Keratinocyte (primary cell): ENCODE results near the gene URGCP.

Experiments used
- EZH2 ChIP-seq: IDR thresholded peaks from one replicate; pipeline ENCODE4 v1.6.1; 2012; ENCODE audit warnings: inconsistent platforms, mild to moderate bottlenecking, low read length, moderate library complexity
- TF ChIP-seq, protein P1 (sequence below), 3 experiments: IDR thresholded peaks in 1 of 3; conservative IDR thresholded peaks in 1 of 3; optimal IDR thresholded peaks in 1 of 3; 2 replicates in 2 of 3; 3 replicates in 1 of 3; pipeline versions ENCODE3 to v1.5.1; 2011; ENCODE audit warnings: low read length in 3 of 3, mild to moderate bottlenecking in 3 of 3, moderate library complexity in 2 of 3, control low read depth in 1 of 3, inconsistent platforms in 1 of 3; ENCODE audit not compliant: insufficient read depth in 2 of 3; ENCODE audit errors: extremely low read depth in 1 of 3

DNA sequence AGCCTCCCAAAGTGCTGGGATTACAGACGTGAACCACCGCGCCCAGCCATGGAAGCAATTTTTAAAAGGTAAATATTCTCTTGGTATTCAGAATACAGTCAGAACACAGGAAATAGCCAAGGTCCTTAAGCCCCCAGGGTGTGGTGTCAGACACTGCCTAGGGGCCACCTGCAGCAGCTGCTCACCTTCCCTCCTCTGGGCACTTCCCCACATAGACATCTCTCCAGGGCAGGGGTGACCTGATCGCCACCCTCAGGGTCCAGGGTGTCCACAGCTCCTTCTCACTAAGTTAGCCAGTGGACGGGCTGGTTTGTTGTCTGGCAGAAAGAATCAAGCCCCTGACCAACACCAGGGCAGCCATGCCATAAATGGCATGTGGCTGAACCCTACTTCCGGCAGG lies 15.9 kb downstream of the URGCP start:
- TF ChIP-seq, protein P1, sequence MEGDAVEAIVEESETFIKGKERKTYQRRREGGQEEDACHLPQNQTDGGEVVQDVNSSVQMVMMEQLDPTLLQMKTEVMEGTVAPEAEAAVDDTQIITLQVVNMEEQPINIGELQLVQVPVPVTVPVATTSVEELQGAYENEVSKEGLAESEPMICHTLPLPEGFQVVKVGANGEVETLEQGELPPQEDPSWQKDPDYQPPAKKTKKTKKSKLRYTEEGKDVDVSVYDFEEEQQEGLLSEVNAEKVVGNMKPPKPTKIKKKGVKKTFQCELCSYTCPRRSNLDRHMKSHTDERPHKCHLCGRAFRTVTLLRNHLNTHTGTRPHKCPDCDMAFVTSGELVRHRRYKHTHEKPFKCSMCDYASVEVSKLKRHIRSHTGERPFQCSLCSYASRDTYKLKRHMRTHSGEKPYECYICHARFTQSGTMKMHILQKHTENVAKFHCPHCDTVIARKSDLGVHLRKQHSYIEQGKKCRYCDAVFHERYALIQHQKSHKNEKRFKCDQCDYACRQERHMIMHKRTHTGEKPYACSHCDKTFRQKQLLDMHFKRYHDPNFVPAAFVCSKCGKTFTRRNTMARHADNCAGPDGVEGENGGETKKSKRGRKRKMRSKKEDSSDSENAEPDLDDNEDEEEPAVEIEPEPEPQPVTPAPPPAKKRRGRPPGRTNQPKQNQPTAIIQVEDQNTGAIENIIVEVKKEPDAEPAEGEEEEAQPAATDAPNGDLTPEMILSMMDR (optimal IDR thresholded peaks at IDR 0.05 in 1 of 3, IDR thresholded peaks at IDR 0.05 in 1 of 3, conservative IDR thresholded peaks at IDR 0.05 in 1 of 3; ENCODE audit: extremely low read depth in 1 of 3, insufficient read depth in 2 of 3, low read length in 3 of 3): no peak
- TF ChIP-seq EZH2: no peak
